NCI-H774 (cell line): ENCODE data around the gene MTA3.

Source experiments
- DNase-seq: peaks from one replicate; lab custom pipeline; 2025; lab: John Stamatoyannopoulos, UW

The MTA3 gene

DNA sequence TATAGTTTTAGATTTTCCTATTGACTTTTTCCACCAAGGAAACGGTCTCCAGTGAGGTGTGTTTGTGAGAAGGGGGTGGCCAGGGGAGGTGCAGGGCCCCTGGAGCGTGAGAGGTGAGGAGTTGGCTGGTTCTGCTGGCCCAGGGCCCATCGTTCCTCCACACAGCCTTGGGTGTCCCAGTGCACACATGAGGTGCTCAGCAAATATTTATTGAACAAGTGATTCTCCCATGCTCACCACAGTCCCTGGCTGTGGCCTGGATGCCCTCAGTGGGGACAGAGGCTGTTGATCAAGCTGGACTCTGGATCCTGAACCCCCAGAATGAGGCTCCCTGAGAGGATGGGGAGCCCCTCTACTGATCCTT lies 219.0 kb downstream of the MTA3 start:
- DNase-seq: no peak

DNA sequence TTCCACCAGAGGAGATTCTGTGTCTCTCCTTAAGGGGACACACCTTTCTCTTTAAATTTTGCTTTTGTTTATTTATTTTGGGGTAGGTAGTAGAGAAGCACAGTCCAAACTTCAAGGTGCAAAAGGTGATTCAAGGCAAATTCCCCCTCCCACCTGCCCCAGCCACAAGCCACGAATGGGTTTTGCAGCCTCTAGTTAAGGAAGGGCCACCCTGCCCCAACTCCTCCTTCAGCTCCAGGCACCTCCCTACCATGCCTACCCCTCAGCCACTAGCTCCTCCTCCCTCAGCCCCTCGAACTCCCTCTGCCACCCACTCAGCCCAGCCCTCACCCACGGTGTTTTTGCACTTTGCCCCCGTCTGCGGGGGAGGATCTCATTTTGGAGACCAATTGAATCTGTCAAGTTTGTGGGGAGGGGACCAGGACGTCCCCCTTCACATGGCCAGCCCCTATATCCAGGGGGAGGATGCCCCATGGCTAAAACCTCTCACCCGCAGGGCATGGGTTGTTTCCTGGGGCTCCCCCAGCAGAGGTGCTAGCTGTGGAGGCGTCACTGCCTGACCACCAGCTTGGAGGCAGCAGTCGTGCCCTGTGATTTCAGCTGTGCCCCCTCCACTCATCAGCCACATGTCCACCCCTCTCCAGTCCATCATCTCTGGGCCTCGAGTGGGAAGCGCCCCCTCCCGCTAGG lies 219.5 kb downstream of the MTA3 start:
- DNase-seq: no peak

DNA sequence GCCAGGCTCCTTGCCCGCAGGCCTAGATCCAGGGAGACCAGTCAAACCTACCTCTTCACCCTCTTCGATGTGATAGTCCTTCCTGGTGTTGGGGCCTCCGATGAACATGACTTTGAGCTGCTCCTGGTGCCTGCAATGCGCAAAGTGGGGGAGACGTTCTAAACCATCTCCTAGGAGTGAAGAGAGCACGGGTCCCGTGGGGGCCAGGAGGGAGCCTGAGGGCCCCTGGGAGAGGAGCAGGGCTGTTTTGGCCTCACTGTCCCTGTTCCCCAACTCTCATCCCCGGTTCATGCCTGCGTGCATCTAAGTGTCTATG lies 220.0 kb downstream of the MTA3 start:
- DNase-seq: no peak

DNA sequence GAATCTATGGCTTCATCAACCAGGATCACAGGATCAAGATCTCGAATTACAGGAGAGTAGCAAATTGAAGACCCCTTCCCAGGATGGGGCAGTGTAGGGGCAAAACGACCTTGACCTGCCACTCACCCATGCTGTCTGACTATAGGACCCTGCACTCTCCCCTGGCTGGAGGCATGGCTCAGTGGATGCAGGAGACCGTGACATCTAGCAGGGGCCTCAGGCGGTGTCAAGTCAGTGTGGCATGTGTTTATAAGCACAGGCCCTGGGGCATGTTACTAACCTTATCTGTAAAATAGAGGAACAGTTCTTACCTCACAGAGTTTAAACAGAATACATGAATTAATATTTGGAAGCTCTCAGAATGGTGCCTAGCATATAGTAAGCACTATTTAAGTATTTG lies 220.4 kb downstream of the MTA3 start:
- DNase-seq: no peak

DNA sequence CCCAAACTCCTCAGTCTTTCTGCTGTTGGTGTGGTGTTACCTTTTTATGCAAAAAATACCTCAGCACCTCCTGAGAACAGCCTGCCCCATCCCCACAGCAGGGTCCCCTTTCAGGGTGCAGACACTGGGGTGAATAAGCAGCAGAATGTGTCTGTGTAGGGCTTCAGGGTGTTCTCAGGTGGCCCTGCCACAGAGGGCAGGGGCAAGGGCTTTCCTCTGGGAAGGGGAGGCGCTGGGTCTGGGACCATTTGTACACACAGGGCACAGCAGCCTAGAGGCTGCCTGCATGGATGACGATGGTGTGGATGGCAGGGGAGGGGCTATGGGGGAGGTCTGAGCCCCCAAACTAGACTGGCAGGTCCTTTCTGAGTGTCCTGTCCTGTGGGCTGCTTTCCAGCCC lies 221.3 kb downstream of the MTA3 start:
- no peak for DNase-seq

DNA sequence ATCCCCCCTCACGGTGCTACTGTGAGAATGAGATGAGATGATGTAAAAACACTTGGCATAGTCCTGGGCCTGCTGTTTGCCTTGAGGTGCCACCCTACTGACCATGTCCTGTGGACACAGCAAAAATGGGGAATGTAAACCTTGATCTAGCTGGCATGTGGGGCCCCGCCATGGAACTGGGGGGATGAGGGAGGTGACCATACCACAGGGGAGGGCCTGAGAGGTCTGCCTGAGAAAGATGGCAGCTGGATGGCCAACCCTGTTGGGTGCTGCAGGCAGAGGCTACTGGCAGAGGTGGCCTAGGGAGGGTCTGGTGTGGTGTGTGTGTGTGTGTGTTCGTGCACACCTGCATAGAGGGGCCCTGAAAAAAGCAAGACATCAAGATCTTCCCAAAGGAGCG lies 223.2 kb downstream of the MTA3 start:
- no peak for DNase-seq

DNA sequence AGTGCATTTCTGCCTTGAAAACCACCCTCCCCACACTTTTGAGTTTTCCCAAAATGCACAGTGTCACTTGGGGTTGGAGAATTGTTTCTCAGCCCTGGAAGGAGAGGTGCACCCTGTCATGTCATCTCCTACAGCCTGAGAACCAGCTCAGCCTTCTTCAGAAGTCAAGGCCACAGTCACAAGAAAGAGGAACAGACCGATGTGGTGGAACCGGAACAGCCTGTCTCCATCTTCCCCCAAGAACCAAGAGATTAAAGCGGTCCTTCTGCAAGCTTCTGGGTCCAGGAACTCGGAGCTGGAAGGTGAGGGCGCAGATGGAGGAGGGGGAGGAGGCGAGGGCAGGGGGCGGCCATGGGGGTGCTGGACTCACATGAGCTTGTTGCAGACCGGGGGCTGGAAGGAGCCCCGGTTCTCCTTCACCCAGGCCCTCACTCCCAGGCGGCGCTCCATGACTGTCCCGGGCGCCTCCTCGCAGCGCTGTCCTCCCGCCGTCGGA lies 223.7 kb downstream of the MTA3 start:
- no peak for DNase-seq

DNA sequence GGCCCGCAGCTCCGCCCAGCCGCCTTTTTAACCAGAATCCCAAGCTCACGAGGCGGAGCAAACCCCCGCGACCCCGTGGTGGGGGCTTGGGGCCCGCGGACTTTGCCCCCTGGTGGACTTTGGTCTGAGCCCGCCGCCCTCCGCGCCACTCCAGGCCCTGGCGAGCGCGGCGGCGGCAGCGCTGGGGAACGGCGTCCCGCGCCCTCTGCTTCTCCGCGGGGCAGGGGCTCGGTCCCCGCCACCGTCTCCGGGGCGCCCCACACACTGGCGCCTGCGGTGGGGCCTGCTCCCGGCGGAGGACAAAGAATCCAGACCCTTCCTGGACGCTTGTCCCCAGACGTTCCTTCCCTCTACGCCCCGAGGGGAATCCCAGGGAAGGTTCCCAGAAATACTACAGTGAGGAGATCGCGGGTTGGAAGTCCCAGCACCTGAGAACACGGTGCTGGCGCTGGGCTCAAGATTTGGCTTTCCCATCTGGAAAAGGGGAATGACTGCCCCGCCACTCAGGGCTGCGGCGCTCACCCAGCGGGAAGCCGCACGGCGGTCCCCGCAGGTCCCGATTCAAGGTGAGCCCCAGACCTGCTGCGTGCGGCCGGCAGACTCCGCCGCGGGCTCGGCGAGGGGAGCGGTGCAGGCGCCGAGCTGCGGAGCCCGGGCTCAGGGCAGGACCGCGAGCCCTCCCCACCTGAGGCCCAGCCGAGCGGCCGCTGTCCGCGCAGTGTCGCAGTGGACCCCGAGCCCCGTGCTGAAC lies 224.3 kb downstream of the MTA3 start, which contains the start of gene HAAO:
TSS of gene HAAO (minus strand) at position 1 of the 751 bp plus-strand sequence. CDS start 47 bp downstream, outside the sequence.
- DNase-seq: no peak

DNA sequence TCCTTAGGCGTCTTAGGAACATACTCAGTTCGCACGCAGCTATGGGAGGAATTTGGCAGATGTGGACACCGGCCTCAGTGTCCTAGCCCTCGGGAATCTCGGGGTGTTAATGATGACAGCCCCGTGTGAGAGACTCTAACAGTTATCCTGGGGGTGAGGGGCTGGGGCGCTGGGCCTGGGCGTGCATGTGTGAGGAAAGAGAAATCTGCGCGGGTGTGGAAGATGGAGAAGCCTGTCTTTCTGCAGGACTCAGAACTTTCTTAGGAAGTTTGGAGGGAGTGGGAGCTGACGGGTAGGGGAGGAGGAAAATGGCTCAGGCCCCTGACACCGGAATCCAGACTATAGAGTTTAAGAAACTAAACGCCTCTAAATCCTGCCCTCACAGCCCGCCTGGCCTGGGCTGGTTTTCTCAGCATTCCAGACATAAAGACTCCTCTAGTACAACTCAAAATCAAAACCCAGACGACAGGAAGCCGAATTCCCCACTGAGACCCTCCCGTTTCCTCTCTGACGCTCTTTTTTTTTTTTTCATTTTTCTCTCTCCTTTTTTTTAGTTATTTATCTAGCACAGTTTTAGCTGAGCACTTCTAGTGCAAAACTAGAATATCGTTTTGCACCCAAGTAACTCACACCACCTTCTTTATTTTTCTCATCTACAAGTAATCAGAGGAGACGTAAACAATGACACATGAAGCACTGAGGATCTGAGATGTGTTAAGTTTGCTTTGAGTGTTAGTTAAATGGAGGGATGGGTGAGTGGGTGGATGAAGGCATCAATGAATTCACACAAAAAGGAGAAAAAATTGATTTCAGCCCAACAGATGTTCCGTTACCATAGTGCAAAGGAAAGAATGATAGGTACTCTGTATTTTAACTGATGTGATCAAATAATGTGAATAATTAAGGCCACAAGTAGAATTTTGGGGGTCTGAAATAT lies 225.2 kb downstream of the MTA3 start:
- no peak for DNase-seq

DNA sequence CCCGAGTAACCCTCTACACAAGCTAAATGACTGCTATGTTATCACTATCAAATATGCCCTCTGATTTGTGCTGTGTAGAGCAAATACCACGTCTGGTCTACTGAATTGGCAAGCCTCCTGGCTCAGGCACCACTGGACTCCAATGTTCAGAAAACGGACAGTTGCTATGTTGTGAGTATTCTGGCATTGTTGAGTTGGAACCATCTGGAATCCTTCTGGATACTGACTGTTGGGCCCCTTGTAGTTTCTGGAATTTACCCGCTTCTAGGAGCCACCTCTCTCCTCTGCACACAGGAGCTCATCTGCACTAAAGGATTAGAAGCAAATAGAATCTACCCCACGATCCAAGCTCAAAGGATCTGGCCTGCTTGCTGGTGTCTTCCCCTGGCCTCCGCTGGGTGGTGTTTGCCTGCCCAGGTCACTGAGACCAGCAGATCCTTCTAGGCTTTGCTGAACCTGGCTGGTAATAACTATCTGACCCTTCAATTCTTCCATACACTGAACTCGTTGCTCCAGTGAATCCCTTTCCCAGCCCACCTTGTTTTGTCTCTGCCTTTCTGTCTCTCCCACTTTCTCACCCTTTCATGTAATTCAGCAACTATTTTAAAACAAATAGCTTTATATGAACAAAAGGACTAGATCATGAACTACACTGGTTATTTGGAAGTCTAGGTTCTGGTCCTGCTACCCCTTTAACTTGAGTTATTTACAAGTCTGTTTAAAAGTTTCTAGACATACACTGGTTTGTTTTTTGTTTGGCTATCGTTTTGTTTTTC lies 226.0 kb downstream of the MTA3 start:
- DNase-seq: no peak

DNA sequence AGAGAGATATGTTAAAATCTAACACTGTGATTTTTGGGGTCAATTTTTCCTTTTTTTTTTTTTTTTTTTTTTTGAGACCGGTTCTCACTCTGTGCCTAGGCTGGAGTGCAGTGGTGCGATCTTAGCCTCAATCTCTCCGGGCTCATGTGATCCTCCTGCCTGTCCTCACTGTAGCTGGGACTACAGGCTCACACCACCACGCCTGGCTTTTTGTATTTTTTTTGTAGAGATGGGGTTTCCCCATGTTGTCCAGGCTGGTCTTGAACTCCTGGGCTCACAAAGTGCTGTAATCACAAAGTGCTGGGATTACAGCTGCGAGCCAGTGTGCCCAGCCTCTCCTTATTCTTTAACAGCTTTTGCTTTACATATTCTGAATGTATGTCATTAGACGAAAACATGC lies 226.8 kb downstream of the MTA3 start:
- no peak for DNase-seq

DNA sequence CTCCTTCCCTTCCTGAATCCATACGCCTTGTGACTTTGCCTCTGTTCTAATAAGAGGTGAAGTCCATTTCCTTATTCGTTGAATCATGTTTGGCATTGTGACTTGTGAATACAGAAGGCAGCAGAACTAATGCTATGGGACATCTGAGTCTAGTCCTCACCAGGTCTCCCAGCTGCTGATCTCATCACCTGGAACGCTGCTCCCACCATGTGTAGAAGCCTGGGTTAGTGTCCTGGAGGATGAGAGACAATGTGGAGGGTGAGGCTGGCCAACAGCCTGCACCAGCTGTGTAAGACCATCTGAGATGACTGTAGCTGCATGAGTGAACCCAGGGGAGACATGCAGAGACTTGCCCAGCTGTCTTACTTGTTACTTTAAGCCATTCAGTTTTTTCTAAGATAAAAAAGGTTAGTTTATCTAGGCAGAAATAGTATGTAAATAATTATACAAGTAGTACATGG lies 227.4 kb downstream of the MTA3 start:
- DNase-seq: no peak

DNA sequence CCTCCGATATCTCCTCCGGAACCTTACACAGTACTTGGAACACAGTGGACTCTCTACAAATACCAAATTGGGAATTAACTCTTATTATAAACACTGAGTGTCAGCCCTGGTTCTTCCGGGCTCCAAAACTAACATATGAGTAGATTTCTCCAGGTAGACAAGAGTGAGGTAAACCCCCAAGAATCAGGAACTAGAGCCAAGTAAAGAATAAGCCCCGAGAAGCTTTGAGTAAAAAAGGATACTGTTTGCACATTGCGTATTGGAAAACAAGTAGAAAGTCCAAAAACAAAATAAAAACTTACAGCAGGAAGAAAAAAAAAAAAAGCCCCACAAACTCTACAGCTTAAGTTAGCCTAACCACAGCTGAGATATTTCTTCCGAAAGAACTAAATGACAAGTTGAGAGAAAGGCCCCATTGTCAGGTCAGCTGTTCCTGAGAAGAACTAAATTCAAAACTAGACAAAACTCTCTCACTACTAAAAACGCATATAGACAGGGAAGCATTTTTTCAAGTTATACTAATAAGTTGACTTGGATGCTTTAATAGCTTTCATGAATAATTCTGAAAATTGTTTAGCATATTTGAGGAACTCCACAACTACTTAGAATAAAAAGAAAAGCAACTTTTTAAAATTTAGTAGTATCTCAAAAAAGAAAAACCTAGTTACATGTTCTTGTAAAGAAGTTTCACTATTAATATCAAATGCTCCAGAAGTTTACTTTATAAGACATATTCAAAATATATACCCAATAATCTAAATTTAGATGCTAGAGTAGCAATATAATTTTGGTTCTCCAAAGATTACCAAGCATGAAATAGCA lies 228.2 kb downstream of the MTA3 start:
- no peak for DNase-seq

DNA sequence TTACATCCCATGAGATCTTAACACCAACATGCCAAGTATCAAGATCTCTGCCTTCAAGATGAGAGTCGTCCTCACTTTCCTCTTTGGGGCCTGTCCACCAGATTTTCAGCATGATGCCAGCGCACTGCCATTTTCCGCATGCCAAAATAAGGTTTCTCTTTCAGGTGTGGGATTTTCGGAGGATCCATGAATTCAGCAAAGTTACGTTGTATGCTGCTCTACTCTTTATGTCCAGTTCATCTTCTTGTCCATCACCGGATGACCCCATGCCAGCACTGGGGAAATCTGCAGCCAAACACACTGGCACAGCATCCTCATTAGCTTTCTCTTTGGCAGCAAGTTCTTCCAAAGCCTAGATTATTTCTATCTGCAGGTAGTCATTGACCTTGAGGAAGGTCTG lies 228.8 kb downstream of the MTA3 start:
- DNase-seq: no peak

DNA sequence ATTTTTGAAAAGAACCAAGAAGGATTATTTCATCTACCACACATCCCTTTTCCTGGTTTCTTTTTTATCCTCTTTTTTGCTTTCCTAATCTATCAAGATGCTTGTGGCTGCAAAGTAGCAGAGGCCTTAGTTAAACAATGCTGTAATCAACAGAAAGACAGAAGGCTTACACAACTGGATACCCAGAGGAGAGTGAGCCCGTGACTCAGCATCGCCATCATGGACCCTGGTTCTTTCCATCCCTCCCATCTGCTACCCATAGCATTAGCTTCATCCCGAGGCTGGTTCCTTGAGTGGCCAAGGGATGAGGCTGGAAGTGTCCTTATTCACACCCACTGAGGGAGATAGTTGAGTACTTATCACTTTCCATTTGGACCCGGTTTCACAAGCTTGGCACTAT lies 231.4 kb downstream of the MTA3 start:
- no peak for DNase-seq

DNA sequence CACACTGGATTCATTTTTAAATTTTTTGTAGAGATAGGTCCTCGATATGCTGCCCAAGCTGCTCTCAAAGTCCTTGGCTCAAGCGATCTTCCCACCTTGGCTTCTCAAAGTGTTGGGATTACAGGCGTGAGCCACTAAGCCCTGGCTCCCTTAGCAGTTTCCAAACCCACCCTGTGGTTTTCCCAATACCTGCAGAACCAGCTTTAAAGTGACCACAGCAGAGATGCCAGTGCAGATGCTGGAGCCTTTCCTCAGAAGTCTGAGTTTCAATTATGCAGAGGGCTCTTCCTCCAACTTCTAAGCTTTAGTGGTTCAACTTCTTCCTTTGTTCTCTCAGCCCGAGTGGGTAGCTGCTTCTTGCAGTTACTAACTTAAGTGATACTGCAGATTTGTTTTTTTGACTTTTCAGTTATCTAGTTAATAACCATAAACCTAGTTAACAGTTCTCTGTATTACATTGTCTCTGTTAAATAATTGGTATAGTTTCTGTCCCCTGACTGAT lies 232.1 kb downstream of the MTA3 start:
- no peak for DNase-seq

DNA sequence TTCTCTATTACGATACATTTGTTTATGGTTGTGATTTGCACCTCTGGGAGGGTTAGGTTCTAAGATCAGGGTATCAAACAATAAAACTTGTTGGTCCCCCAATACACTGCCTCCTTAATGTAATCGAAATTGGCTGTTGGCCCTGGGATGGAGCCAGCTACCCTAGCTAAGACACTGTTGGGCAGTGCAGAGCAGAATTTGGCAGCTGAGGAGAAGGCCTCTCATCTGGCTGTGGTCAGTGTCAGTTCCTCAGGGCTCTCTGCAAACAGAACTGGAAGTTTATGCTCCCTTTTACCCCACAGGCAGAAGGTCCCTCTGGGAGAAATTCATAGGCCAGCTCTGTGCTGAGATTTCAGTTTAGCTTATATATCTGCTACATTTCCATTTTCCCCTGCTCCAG lies 232.5 kb downstream of the MTA3 start:
- no peak for DNase-seq

DNA sequence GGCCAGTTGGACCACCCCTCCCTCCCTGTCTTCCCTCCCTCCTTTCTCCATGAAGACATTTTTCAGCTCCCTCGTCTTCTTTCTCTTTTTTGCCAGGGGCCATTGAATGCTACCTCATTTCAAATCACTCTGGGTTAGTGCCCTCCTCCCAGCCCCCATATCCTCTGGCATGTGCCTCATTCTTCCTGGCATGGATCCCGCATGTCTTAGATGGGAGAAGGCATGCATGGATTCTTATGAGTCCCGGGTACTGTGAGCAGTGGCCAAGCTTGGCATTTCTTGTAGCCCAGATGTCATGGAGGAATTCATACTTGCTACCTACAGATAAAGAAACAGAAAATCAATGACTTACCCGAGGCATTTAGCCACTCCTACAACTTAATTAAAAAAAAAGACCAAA lies 232.9 kb downstream of the MTA3 start:
- DNase-seq: no peak

DNA sequence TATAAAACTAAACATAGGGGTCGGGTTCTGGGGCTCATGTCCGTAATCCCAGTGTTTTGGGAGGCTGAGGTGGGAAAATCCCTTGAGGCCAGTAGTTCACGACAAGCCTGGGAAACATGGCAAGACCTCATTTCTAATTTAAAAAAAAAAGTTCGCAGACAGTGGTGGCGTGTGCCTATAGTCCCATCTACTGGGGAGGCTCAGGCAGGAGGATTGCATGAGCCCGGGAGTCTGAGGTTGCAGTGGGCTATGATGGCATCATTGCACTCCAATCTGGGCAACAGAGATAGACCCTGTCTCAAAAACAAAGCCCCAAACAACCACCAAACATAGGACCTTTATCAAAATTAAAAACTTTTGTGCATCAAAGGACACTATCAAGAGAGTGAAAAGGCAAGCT lies 233.7 kb downstream of the MTA3 start:
- DNase-seq: no peak

DNA sequence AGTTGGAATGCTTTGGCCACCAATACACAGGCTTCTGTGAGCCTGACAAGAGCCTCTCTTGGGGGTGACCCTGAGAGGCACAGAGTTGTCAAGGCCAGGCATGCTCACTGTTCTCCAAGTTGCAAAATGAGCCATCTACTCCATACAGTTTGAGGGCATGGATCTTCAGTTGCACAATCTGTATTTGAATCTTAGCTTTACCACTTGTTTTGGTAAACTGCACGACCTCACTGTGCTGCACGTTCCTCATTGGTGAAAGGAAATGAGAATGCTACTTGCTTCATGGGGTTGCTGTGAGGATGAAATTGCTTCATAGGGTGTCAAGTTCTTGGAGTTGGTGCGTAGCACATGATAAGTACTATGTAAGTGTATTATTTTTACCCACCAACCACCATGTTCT lies 235.9 kb downstream of the MTA3 start:
- DNase-seq: no peak

DNA sequence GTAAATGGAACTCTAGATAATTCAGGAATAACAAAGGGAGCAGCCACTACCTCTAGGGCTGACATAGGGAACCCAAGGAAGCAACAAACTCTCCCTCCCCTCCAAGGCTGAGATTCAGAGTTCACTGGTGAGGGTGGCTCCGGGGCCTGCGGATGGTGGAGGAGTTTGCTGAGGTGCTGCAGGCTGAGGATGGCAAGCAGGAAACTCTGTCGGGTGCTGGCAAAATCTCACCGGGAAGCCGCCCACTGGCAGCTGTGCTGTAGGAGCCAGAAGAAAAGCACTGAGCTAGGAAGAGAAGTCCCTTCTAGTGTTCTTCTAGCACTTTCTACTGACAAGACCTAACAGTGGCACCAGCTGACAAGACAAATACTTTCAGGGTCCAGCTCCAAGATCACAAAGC lies 236.5 kb downstream of the MTA3 start:
- DNase-seq: no peak
